Heart left ventricle (tissue), 16 donors: ENCODE data around the gene UNKL. TPM values are rescaled to one million over a fixed set of nuclear protein-coding genes. Genes with fewer than 3 reads are reported as not detected.

Experiments
- ATAC-seq, 4 donors: fragments of 200-7000 bp; cut with Tn5 transposase; one replicate each; pipeline ENCODE4 v1.9.1; 2020 to 2022; ENCODE audit warnings: moderate library complexity in 4 of 4, mild to moderate bottlenecking in 3 of 4, moderate number of reproducible peaks in 1 of 4
- DNase-seq, 5 donors: peaks; one replicate each; pipeline ENCODE4 v3.0.0-alpha.2; 2020
- H3K27ac ChIP-seq, 12 donors: fragments of 200-600 bp; sonication (generic) in 4 of 12; one replicate each; pipeline versions ENCODE4 v1.5.0 to v1.8.0; 2016 to 2022; ENCODE audit warnings: mild to moderate bottlenecking in 2 of 12
- H3K27me3 ChIP-seq, 9 donors: fragments of 200-600 bp; sonication (generic) in 2 of 9; one replicate each; pipeline versions ENCODE4 v1.5.1 to v1.8.0; 2016 to 2022; ENCODE audit warnings: mild to moderate bottlenecking in 3 of 9
- H3K36me3 ChIP-seq, 9 donors: fragments of 200-600 bp; sonication (generic) in 2 of 9; one replicate each; pipeline versions ENCODE4 v1.5.0 to v1.8.0; 2018 to 2022; ENCODE audit warnings: mild to moderate bottlenecking in 2 of 9
- H3K4me1 ChIP-seq, 12 donors: fragments of 200-600 bp; sonication (generic) in 4 of 12; one replicate each; pipeline versions ENCODE4 v1.5.0 to v1.8.0; 2016 to 2022; ENCODE audit warnings: mild to moderate bottlenecking in 3 of 12
- H3K4me3 ChIP-seq, 12 donors: fragments of 200-600 bp; sonication (generic) in 4 of 12; one replicate each; pipeline versions ENCODE4 v1.5.0 to v1.8.0; 2017 to 2022; ENCODE audit warnings: mild to moderate bottlenecking in 9 of 12, moderate library complexity in 4 of 12
- H3K9me3 ChIP-seq, 12 donors: fragments of 200-600 bp; sonication (generic) in 4 of 12; one replicate each; pipeline versions ENCODE4 v1.5.0 to v1.8.0; 2016 to 2022; ENCODE audit warnings: mild to moderate bottlenecking in 1 of 12
- CTCF ChIP-seq, 12 donors: fragments of 200-600 bp; sonication (generic) in 4 of 12; IDR thresholded peaks; one replicate each; pipeline versions ENCODE4 v1.5.0 to v1.8.0; 2018 to 2022; ENCODE audit warnings: antibody characterized with exemption in 12 of 12, mild to moderate bottlenecking in 5 of 12
- POLR2A ChIP-seq, 2 donors: fragments of 450-650 bp; IDR thresholded peaks; one replicate each; pipeline ENCODE4 v1.6.1; 2017; ENCODE audit warnings: antibody characterized with exemption in 2 of 2, mild to moderate bottlenecking in 2 of 2, moderate library complexity in 2 of 2
- WGBS, 4 donors: extraction: QIAGEN DNeasy Blood & Tissue Kit in 2 of 4; methylation state at CpG; one replicate each; pipeline versions ENCODE4 v1.1.5 to v1.1.7; 2013 to 2018; 5-methylcytosine and 5-hydroxymethylcytosine counted together
- intact Hi-C, 10 donors: fragments of 100-400 bp; cut with DNase I; formaldehyde crosslinking; loops; one replicate each; pipeline versions ENCODE4 v1.11.1 to v1.14.2; 2022
- polyA plus RNA-seq, 2 donors: library from polyadenylated mRNA; stranded (reverse); fragments of 200-250 nt; gene quantifications; one replicate each; pipeline ENCODE4 v1.2.3, GENCODE V29; 2013
- total RNA-seq, 9 donors: library from RNA; depleted of rRNA in 2 of 9; stranded (reverse); fragments of >200 nt in 2 of 9; fragmentation: NEBNext Ultra II Directional in 3 of 9; extraction: Animal tissue kit (Norgen Biotek cat#: 25700) in 3 of 9; gene quantifications; one replicate each; pipeline versions ENCODE4 v1.1.0 to v1.2.4, GENCODE V29; 2016 to 2023
- donor health status: ischemic (EF 13 %, LVEDD 7.1; RV severe dilation, severe dysfunction).
- donor health status: healthy with polysubstance abuse.
- donor health status: DM: no; HTN: yes; CAD: no.
- donor health status: DM: no; HTN: no; CAD: no.
- donor health status: ischemic (EF 25% LVEDD 6.9; RV normal size, moderate dysfunction).
- donor health status: ischemic (EF 25% LVEDD 5.7; RV mildly dilated, moderate dysfunction).
- donor health status: healthy.
- donor health status: DM: yes; HTN: yes; CAD: no.
- donor health status: ischemic (EF 35%, LVEDD 5.7; RV mildly dilated, moderate dysfunction).
- donor health status: nonischemic (EF 11% LVEDD 7.7; RV severe dilation, severe dysfunction).
- donor health status: DM: yes; HTN: yes; CAD: no.
- donor health status: PGD.
- donor health status: ischemic (EF 29% LVEDD 5.4; RV normal size, mild dysfunction).
- donor health status: nonischemic (EF 23%, LVEDD 6.1; RV moderate dilation, normal function).

Gene UNKL
- total and polyA plus RNA-seq, 11 donors = 4.3 to 18.3 (median 9.2) TPM

GRCh38 chr16:1338855-1339675 lies 75.4 kb downstream of the UNKL start:
- ATAC-seq (no peak), DNase-seq (no peak)
- Histone ChIP-seq H3K4me3 (no peak overlapping the region), H3K9me3 (no peaks in the 10 kb centered on the region), H3K27ac (no peak overlapping the region), H3K36me3 (no peaks in the 10 kb centered on the region), H3K4me1 (peaks cover 0 to 24% (median 8%) of the 10 kb centered on the region in 12 donors), H3K27me3 (peaks cover 3 to 16% (median 7%) of the 10 kb centered on the region in 9 donors)
- 73 to 78% (median 75%) methylated on average over 25 to 31 of the region's 31 CpGs for WGBS, 4 donors
- no peak for TF ChIP-seq CTCF (IDR thresholded peaks at IDR 0.05)
- no peak for TF ChIP-seq POLR2A (IDR thresholded peaks at IDR 0.05)
- intact Hi-C loops = no loop called here

- ATAC-seq (no peak), DNase-seq (no peak)
- intact Hi-C loops = no loop called here
- Histone ChIP-seq H3K9me3 (no peaks in the 10 kb centered on the region), H3K27ac (no peak overlapping the region), H3K4me3 (no peak overlapping the region), H3K4me1 (peaks cover 0 to 28% (median 13%) of the 10 kb centered on the region in 12 donors), H3K27me3 (peaks cover 8 to 25% (median 15%) of the 10 kb centered on the region in 9 donors), H3K36me3 (no peaks in the 10 kb centered on the region)
- WGBS, 4 donors = 39 to 65% (median 62%) methylated on average over 5 to 30 of the region's 30 CpGs
- TF ChIP-seq POLR2A (IDR thresholded peaks at IDR 0.05) (no peak), CTCF (IDR thresholded peaks at IDR 0.05) (peak in 7 of 12 donors; percentile 6 to 42 (median 24))
Observed at GRCh38 chr16:1338119-1338730, 76.3 kb downstream of the UNKL start.

- no peak overlapping the region for H3K27ac ChIP-seq
- 44 to 49% (median 47%) methylated on average over 7 to 9 of the region's 9 CpGs for WGBS, 4 donors
Observed at GRCh38 chr16:1337486-1337885, 77.0 kb downstream of the UNKL start.

GRCh38 chr16:1336619-1337018 lies 77.9 kb downstream of the UNKL start:
- no peak for DNase-seq
- Histone ChIP-seq H3K4me1 (peaks cover 0 to 32% (median 21%) of the 10 kb centered on the region in 12 donors), H3K9me3 (no peaks in the 10 kb centered on the region), H3K27me3 (peaks cover 8 to 41% (median 30%) of the 10 kb centered on the region in 9 donors), H3K4me3 (no peak overlapping the region), H3K27ac (no peak overlapping the region), H3K36me3 (no peaks in the 10 kb centered on the region)
- ATAC-seq = no peak
- TF ChIP-seq CTCF (IDR thresholded peaks at IDR 0.05) (no peak), POLR2A (IDR thresholded peaks at IDR 0.05) (no peak)
- 74 to 85% (median 77%) methylated on average over 11 to 15 of the region's 15 CpGs for WGBS, 4 donors
- intact Hi-C loops = no loop called here

More at GRCh38 chr16:1337486-1337885, 77.0 kb downstream of the UNKL start:
- ATAC-seq (no peak), DNase-seq (no peak)
- no peak for TF ChIP-seq POLR2A (IDR thresholded peaks at IDR 0.05)
- H3K27me3 ChIP-seq = peaks cover 8 to 32% (median 23%) of the 10 kb centered on the region in 9 donors
- peaks cover 0 to 29% (median 14%) of the 10 kb centered on the region in 12 donors for H3K4me1 ChIP-seq
- H3K4me3 ChIP-seq = no peak overlapping the region
- no peaks in the 10 kb centered on the region for H3K36me3 ChIP-seq
- no peaks in the 10 kb centered on the region for H3K9me3 ChIP-seq
- intact Hi-C loops = no loop called here
